ENCODE results near the gene NDUFB4.
"Not testable (repeated sequence)": the region's sequence is repeated elsewhere in the genome, so short reads cannot be mapped to it uniquely, and the experiment has no call there.

Gene NDUFB4

DNA sequence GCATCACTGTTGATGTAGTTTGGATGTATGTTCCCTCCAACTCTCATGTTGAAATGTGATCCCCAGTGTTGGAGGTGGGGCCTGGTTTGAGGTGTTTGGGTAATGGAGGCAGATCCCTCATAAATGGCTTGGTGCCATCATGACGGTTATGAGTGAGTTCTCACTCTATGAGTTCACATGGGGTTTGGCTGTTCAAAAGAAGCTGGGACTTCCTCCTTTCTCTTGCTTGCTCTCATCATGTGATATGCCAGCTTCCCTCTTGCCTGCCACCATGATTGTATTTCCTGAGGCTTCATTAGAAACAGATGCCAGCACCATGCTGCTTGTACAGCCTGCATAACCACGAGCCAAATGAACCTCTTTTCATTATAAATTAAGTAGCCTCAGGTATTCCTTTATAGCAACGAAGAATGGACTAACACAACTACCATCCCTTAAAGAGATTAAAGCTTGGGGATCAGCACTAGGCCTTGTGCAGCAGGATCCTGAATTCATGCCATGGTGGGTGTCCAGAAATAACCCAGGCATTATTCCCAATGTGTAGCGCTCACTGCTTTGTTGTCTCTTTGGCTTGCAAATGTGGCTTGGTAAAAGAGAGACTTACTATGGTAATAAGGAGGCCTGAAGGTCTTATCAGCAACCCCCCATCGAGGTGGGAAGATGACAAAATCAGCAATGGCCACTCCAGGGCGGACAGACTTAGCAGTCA is 41.9 kb downstream of the NDUFB4 start:
- DNase-seq (ENCODE audit: low read depth, low spot score), result no peak

DNA sequence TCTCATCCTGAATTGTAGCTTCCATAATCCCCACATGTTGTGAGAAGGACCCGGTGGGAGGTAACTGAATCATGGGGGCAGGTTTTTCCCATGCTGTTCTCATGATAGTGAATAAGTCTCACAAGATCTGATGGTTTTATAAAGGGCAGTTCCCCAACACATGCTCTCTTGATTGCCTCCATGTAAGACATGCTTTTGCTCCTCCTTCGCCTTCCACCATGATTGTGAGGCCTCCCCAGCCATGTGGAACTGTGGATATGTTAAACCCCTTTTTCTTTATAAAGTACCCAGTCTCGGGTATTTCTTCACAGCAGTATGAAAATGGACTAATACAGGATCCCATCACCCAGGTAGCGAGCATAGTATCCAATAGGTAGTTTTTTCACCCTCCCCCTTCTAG is 42.7 kb downstream of the NDUFB4 start:
- DNase-seq (ENCODE audit: low read depth, low spot score), result not testable (repeated sequence)

DNA sequence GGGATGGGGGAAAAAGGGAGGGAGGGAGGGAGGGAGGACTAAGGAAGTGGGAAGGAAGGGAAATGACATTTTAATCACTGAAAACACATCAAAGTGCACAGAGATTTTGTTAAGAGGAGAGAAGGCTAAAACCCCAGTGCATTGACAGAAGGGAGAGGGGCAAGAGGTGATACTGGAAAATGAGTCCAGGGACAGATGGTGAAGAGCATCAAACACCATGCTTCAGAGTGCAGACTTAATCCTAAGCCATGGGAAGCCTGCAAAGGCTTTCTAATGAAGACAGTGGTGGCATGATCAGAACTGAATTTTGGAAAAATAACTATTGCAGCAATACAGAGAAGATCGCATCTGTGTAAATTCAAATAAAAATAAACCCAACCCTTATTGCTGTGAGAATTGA is 44.1 kb downstream of the NDUFB4 start:
- no peak for DNase-seq (ENCODE audit: low read depth, low spot score)

DNA sequence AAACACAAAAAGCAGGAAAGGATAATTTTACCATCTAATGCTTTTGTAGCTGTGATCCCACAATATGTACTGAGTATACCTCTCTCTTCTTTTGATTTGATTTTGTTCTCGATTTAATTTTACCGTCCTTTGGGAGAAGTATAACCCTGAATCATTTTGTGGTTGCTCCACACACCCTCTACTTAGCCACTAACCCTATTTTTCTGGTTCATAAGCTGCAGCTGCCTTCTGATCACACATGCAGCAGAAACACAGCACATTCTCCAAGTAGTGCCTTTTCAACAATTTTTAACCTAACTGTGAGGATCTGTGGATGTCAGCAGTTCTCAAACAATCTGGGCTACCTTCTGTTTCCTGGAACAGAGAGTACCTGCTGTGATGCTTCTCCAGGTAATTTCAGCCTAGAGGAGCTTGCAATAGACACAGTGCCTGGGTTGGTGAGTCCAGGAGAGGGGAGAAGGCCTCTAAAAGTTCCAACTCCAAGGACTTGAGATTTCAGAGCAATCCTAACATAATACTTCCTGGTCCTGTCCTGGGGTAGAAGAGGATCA is 45.6 kb downstream of the NDUFB4 start:
- no peak for DNase-seq (ENCODE audit: low read depth, low spot score)

DNA sequence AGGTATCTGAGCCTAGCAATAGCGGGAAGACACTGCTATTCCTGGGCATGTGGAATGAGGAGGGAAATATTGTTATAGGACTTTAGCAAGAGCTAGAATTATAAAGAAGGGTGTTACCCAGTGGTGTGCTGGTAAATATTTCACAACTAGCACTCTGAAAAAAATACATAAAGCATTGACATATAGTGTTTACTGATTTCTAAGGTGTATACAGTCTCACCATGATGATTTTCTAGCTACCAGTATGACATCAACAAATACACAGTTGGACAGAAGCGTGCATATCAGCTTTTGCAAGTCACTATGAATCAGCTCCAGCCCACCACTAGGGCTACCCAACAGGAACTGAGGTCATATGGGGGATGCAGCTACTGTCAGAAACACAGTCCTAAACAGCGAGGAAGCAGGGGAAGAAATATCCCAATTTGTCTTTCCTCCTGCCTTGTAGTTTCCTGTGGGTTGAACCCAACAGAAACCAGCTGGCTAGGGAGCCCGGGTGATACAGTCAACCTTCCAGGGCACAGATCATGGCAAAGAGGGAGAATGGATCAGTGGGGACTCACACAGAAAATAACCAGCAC is 46.3 kb downstream of the NDUFB4 start:
- DNase-seq (ENCODE audit: low read depth, low spot score), result no peak

DNA sequence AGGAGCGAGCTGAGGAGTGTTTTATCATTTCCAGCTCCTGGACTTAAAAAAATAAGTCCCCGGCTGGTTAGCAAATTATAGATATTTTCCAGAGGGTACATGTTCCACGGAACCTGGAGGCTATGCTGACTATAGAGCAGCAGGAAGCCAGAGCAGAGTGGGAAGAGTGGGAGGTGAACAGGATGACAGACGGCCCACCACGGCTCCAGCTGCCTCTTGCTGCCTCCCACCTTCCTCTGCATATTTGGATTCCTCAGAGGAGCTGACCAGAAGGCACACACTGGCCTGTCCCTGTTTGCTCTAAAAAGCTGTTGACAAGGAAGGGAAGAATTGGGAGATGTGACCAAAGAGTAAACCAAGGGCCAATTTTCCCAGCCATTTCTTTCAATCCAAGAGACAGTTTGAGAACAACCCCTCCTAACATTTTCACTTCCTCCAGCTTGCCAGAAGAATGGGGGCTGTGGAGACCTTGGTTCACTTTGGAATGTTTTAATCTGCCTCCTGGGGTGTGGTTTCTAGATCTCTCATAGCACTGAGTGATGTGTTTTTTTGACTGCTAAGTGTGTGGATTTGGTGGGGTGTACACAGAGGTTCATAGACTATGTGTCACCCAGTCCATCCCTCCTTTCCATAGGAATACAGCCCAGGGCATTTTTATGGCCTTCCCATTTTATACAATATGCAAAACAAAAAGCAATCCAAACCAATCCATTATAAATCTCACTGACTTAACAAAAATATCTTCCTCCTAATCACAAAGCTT is 49.1 kb downstream of the NDUFB4 start:
- DNase-seq (ENCODE audit: low read depth, low spot score), result peak; percentile 6

DNA sequence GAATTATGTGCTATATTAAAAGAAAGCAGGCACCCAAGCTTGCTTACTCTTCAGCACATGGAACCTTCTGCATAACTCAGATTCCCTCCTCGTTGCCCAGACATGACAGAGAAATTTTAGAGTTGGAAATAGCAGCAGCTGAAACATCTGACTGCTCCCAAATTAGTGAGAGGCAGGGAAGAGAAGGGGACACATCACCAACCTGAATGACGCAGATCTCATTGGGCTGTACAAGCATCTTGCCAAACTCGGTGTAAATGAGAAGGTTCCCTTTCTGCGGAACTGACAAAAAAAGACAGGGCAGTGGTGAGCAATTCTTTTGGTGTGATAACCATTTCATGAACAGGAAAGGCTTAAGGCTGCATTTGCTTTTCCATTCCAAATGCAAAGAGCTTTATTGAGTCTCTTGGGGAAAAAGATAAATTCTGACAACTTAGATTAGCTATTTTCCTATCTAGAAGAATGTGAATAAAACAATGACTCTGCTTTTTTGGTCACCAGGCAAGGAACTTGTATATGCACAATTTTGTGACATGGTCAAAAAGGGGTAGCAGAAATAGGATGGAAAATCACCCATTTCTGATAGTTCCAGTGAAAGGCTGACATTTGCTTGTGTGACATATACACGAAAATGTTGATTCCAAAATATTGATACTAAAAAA is 50.8 kb downstream of the NDUFB4 start:
- no peak for DNase-seq (ENCODE audit: low read depth, low spot score)

DNA sequence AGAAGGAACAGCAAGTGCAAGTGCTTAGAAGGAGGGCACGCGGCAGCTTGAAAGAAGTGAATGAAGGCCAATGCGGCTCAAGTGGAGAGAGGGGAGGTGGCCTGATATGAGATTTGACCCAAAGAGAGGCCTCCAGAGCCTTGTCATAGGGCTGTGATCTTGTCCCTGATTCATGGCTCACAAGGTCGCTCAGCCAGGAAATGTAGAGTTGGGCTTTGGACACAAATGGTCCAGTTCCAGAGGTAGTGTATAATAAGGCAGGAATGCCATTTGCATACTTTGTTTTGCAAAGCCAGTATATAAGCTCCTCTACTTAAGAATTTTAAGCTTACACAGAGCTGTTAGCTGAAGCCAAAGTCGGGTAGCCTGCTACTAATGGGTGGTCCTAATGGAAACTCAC is 52.2 kb downstream of the NDUFB4 start:
- no peak for DNase-seq (ENCODE audit: low read depth, low spot score)

DNA sequence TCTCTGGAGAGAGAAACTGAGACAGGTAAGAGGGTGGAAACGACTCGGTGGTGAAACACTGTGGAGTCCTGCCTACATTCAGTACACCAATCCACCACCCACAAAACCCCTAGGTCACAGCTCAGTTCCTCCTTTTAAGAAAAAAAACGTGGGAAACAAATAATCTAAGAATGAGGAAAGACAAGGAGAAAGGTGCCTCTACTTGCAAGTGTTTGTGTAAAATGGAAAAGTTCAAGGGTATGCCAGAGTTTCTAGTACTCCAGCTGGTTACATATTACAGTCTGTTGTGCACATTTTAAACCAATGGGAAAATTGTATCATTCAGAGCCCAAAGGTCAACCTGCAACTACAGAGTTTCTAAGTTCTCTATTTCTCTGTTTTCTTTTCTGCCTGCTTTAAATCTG is 53.7 kb downstream of the NDUFB4 start:
- no peak for DNase-seq (ENCODE audit: low read depth, low spot score)

DNA sequence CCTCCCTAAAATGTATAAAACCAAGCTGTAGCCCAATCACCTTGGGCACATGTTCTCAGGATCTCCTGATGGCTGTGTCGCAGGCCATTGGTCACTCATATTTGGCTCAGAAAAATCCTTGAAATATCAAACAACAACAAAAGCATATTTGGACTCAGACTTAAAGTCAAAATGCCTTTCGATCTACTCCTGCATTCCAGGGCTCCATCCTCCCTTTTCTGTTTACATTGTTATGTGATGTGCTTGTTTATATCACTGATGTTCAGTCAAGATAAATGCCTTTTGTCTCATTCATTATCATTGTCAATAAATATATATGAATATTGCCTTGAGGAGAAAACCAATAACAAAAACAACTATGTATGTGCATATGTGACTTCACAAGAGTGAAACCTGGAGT is 54.2 kb downstream of the NDUFB4 start:
- DNase-seq (ENCODE audit: low read depth, low spot score), result no peak

Data from ELF-1 (cell line).